Kidney tubule cell (primary cell): Measurements from ENCODE around the gene ATG4B.
A peak's percentile ranks its signal among the peaks of the same experiment; 100 is the strongest.
"Not testable (repeated sequence)": the region's sequence is repeated elsewhere in the genome, so short reads cannot be mapped to it uniquely, and the experiment has no call there.

Source experiments
- DNase-seq: peaks from one replicate; pipeline ENCODE4 v3.0.0-alpha.2; 2018; ENCODE audit warnings: low spot score

Gene ATG4B

DNA sequence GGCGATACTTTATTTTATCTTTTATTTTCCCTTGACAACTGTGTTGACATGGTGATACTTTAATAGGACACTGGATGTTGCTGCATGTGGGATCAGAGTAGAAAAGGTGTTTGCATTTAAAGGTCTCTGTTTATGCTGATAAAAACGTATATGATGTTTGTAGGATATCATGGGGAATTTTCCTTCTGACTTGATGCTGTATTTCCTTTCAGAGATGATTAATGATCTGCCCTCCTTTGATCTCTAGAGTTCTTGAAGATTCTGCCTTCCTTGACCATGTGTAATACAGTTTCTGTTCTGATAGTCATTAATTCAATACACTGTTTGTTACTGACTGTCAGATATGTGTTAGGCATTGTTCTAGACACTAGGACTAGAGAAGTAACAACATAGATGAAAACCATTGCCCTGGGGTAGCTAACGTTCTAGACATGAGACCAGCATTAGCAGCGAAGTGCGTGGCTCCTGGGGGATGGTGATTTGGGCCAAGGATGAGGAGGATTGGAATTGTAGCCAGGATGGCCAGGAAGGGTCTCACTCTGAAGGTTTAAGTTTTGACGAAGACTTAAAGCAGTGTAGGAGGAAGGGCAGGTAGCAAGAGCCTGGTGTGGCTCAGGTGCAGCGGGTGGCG is 2.8 kb downstream of the ATG4B start:
- no peak for DNase-seq

DNA sequence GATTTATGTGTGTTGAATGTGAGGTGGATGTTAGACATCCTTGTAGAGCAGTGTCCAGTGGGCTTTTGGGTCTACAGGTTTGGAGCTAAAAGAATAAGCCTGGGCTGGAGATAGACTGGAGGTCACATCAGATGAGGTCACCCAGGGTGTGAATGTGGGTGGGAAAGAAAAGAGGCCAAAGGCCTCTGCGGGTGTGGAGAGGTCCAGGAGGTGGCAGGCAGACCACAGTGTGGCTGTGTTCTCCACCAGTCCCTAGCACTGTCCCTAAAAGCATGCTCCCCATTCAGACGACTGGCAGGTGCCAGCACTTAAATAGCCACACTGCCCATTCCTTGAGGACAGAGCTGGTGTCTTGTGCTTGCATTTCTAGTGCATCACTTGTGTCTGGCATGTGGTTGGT is 4.1 kb downstream of the ATG4B start:
- DNase-seq = no peak

DNA sequence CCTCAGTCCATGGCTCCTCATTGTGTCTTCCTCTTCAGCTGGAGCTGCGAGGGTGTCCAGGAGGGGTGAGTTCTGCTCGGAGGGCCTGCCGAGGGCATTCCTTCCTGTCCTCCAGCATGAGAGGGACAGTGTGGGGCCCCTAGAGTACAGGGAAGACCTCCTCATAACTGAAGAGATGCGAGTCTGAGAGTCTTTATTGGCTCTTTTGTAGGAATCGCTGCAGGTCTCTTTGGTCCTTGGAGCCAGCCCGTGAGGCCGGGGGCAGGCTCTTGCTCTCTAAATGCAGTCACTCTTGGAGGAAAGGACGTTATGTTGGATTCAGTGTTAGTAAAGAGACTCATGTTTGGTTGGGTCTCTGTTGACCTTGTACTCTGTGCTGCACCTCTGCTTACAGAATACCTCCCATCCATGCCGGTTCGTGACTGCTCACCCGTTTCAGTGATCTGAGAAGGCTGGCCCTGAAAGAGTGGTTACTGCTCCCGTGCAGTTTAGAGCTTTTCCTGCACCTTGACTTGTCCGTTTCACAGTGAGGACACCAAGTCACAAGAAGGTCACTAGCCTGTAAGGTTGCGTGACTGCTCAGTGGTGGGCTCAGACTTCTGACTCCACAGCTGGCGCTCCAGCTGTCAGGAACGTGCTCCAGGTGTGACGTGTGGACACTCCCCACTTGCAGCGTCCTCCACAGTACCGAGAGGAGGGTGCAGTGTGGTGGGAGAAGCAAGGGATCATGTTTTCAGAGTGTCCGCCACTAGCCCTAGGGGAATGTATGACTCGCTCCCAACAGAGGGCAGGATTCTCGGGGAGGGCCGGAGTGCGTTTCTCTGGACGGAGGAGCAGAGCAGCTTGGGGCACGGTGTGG is 7.8 kb downstream of the ATG4B start:
- DNase-seq = no peak

DNA sequence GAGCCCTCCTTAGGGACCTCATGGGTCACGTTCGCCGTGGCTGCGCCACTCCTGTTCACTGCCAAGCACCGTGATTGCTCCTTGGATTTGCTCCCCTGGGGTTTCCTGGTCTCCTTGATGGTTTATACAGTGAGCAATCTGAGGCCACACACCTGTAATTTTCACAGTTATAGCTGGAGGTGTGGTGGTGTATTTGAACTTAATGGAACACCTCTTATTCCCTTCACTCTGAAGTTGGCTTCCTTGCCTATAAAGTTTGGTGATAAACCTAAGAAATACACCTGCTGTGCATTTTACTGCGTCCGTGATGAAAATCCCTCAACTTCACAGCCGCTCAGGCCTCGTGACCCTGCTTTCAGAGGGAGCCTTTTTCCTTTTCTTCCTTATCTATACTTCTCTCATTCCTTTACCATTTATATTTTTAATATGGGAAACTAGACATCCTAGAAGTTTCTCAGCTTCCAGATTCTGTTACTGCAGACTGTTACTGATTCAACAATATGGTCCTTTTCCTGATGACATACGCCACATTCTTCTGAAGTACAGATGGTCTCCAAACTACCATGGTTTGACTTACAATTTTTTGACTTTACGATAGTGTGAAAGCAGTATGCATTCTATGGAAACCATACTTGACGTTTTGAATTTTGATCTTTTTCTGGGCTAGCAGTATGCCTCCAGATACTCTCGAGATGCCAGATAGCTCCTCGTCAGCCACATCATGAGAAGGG is 8.6 kb downstream of the ATG4B start:
- no peak for DNase-seq

DNA sequence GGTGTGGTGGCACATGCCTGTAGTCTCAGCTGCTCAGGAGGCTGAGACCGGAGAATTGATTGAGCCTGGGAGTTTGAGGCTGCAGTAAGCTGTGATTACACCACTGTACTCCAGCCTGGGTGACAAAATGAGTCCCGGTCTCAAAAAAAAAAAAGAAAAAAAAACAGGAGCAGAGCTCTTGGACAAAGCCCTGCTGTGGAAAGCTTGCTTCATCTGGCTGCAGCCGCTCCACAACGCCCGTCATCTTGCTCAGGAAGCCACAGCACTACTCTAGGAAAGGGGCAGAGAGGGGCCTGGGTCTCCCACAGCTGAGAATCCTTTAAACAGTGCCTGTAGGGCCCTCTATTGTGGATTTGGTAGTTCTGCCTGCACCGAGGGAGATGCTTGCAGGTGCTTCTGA is 11.0 kb downstream of the ATG4B start:
- no peak for DNase-seq

DNA sequence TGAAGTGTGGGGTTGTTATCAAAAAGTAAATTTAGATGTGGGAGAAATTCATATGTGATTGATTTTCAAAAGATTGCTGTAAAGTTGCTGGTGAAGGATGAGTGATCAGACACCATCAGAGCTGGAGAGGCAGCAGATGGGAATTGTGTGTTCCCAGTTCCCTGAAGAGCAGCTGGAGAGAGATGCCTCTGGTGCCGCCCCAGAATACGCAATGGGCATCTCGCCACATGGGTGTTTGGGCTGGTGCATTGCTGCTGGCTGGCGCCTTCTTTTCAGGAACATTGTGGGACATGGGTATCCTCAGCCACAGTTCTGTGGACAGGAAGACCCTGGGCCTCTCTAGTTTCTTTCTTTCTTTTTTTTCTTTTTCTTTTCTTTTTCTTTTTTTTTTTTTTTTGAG is 11.9 kb downstream of the ATG4B start:
- no peak for DNase-seq

DNA sequence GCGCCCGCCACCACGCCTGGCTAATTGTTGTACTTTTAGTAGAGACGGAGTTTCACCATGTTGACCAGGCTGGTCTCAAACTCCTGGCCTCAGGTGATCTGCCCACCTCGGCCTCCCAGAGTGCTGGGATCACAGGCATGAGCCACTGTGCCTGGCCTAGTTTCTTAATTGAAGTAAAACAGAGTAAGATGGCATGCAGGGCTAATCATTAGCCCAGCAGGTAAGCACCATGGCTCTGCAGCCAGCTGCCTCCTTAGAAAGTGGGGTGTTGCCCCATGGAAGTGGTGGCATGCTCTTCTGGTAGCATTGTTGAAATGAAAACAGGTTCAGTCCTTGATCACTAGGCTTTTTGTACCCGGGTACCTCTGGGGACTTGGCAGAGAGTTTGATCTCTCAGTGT is 12.4 kb downstream of the ATG4B start:
- DNase-seq = peak; percentile 28

DNA sequence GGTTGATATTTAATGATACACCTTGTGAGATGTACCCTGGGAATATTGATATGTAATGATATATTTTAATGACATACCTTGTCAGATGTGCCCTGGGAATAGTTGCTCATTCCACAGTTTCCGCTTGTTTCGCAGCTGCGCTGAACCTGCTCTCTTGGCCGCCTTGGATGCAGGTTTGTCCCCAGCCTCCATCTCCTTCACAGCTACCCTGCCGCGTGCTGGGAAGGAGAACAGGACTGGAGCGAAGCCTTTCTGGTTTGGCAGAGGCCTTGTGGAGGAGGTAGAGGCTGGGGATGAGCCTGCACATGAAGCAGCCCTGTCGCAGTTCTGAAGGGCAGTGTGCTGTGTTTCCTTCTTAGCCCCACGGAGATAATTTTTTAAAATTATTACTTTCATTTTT is 14.6 kb downstream of the ATG4B start:
- no peak for DNase-seq

DNA sequence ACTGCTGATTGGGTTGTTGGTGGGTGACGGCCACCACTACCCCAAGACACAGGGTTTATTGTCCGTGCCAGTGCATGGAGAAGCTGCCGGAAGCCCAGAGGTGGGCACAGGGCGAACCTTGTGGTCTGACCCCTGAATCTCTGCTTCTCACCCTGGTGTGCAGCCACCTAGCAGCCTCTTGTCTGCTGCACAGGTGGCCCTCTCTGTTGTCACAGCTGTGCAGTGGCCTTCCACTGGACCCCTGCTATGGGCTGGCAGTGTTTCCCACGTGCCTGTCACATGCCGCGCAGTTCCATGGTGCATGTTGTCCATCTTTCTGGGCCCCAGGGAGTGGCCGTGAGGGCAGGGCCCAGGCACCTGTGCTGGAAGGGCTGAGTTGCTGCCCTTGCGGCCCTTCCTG is 15.2 kb downstream of the ATG4B start:
- no peak for DNase-seq

DNA sequence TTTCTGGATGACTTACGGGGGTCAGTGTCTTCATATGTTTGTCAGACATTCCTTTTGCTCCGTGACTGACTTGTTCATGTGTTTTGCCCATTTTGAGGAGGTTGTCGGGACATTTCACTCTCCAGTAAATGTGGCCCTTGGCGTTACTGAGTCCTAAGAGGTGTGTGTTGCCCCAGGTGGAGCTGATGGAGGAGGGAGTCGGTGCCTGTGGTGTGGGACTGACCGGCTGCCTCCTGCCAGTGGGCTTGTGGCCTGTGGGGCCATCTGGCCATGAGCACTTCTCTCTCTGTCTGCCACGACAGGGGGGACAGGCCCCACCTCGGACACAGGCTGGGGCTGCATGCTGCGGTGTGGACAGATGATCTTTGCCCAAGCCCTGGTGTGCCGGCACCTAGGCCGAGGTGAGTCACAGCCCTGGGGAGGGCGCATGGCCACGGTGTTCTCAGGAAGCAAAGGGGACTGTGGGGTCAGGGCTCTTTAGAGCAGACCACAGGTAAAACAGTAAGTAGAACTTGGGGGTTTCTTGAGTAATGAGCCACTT is 15.8 kb downstream of the ATG4B start:
- no peak for DNase-seq

DNA sequence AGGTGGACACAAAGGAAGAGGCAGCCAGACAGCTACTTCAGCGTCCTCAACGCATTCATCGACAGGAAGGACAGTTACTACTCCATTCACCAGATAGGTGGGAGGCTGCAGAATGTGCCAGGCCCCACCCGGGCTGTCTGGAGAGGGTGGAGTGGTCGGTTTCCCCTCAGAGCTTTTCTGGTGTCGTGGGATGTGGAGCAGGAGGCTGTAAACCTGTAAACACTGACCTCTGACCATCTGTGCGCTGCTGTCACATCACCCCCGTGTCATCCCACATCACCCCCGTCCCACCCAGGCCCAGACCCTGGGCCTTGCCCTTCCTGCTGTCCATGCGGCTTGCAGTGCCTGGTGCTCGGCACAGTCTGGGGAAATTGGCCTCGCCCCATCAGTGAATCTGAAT is 17.1 kb downstream of the ATG4B start:
- DNase-seq = no peak

DNA sequence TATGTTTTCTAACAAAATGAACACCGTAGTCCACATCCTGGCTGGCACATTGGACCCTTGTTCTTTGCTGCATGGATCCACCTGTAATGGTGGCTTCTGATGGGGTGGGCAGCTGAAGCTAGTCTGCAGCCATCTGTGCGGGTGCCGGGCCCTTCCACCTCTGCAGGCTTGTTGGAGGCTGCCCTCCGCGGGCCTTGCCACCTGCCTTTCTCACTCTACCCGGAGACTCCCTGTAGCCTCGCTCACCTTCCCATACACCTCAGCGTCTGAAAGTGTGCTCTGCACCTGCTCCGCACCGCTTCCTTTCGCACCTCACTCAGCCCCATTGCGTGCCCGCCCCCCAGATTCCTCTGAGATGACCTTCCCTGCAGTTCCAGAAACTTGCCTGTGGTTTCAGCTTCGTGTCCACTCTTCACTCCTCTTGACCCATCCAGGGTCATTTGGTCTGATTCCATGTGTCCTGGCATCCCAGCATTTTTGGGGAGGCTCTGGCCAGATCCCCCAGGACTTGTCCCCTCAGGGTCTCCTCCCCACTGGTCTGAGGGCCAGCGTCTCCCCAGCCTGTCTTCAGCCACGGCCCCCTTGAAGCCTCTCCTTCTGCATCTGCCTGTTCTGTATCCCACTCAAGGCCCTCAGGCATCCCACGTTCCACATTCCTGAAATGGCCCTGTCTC is 18.2 kb downstream of the ATG4B start:
- DNase-seq = no peak

DNA sequence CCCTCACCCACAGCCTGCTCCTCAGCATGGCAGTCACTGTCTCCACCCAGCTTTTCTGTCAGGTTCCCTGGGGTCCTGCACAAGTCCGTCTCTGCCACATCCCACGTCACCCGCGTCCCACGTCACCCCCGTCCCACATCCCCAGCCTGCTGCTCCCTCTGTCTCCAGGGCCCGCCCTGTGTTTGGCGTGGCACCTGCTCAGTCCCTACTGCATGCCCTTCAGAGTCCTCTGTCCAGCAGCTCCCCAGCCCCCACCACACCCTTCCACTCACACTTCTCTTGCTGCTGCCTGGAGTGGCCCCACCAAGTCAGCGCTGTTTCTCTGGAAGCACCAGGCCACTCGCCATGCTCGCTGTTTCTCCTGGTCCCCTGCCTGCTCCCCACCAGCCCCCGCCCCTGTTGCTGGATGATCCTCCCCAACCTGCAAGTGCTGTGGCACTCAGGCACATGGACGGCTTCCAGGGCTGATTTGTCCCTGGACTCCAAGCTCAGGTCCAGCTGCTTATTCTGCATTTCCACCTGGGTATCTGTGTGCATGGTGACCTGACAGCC is 18.8 kb downstream of the ATG4B start:
- no peak for DNase-seq

DNA sequence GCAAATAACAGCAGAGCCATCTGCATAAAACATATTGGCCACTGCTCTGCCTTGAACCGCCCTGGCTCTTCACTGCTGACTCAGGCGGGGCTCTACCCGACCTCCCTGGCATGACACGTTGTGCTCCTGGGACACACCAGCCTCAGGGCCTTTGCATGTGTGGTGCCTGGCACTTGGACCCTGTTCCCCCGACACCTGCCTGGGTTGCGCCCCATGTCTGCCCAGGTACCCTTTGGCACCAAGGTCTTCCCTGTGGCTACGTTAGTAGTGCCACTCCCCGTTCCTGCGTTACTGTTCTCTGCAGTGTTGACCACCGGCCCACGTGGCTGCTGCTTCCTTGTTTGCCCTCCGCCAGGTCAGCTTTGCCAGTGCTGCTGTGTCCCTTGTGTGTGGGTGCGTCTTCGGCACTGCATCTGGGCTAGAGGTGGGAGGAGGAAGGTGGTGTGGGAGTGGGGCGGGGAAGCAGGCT is 20.3 kb downstream of the ATG4B start:
- no peak for DNase-seq

DNA sequence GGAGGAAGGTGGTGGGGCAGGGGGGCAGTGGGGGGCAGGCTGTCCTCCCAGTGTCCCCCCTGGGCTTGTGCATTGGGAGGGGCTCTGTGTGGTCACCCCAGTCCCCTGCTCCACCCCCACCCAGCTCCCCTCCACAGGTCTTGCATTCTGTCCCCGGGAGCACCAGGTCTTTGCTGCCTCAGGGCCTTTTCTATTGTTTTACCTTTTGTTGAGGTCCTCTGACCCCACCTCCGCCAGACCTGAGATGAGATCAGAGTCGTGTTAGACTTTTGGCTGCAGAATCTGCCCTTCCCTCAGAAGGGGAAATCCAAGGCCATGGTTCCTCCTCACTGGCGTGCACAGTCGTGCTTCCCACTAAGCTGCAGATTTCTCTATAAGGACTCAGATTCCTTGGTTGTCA is 20.8 kb downstream of the ATG4B start:
- no peak for DNase-seq

DNA sequence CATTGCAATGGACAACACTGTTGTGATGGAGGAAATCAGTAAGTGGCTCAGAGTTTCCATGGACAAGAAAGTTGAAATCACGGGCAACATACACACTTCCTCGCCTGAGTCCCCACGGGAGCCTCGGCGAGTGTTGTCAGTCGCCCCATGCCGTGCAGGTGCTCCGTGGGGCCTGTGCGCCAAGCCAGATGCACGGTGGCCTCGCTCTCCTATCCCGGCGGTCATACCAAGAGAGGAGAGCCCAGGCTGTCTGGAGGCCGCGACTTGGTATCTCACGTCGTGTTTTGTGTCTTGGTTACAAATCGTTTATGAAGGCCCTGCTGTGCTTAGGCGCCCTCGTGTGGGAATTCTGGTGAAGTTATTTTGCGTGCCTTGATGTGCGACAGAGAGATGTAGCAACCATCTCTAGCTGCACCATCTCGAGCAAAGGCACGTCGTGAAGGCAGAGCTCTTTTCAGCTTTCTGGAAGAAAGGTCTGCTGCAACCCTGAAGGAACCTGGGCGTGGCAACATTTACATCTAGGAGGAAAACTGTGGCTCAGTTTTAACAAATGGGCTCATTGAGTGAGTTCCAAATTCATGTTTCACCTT is 21.8 kb downstream of the ATG4B start:
- peak; percentile 64 for DNase-seq

DNA sequence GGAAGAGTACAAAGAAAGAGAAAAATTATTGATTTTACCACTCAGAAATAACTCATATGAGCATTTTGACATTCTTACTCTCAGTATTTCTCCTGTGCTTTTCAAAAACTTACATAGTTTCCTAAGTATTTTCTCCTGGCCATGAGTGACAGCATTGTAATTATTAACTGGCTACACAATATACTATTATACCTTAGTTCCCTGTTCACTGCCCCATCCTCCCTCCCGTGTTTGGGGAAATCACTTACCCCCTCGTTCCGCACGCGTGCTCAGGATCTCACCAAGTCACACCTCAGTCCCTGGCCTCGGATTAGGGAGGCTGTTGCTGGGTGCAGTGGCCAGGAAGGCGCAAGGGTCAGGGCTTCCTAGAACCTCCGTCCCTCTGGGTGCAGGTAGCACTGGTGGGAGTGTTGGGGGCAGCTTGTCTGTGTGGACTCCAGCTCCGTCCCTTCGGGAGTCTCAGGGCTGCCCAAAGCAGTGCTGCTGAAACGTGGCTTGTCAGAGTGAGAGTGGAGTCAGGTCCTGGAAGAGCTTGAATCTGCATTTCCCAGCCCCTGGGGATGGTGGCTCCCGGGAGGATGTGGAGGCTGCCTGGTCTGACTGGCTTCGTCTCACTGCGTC is 23.2 kb downstream of the ATG4B start:
- no peak for DNase-seq

DNA sequence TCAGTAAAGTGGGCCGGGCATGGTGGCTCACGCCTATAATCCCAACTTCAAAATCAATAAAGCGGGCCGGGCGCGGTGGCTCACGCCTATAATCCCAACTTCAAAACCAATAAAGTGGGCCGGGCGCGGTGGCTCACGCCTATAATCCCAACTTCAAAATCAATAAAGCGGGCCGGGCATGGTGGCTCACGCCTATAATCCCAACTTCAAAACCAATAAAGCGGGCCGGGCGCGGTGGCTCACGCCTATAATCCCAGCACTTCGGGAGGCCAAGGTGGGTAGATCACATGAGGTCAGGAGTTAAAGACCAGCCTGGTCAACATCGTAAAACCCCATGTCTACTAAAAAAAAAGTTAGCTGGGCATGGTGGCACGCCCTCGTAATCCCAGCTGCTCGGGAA is 25.2 kb downstream of the ATG4B start:
- DNase-seq = not testable (repeated sequence)

DNA sequence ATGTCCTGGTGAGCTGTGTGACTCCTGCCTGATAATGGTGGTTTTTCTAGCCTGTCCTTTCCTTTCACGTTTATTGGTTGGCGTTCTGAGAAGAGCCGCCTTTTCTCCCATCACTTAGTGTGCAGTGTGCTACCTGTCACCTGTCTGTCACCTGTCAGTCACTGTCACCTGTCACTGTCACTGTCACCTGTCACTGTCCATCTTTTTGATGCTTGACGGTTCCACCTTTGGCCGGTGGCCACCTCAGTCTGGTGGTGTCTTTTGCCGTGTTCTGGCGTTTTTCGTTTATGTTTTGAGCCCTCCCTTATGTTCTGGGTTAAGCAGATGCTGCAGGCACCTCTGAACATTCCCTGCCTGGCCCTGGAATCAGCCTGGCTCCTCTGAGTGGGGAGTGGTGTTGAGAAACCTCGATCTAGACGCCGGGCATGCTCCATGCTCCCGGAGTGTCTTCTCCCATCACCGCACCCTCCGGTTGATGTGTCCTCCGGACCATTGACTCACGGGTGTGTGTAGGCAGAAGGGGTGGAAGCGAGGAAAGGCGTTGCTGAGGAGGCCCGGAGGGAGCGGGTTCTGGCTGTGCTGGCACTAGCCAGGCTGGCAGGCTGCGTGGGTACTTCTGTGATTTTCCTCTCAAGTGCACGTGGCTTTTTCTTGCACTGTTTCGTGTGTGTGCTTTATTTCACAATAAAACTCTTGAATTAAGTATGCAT is 28.4 kb downstream of the ATG4B start:
- no peak for DNase-seq
